Karpas-422 (cell line): ENCODE results near the gene HNRNPA3. TPM values are rescaled to one million over a fixed set of nuclear protein-coding genes. Genes with fewer than 3 reads are reported as not detected.

Experiments used
- DNase-seq: peaks from one replicate; pipeline ENCODE4 v3.0.0-alpha.2; 2015
- H2AFZ ChIP-seq: fragments of 200-600 bp; sonication (generic); 2 replicates; pipeline ENCODE4 v1.6.1; 2014; ENCODE audit warnings: antibody characterized with exemption, low read length, mixed read lengths
- H3K27ac ChIP-seq: fragments of 200-600 bp; sonication (generic); 2 replicates; pipeline ENCODE4 v1.5.1; 2014; ENCODE audit warnings: mild to moderate bottlenecking, low read length, moderate library complexity
- H3K27me3 ChIP-seq: fragments of 200-600 bp; sonication (generic); 2 replicates; pipeline ENCODE4 v1.6.1; 2014; ENCODE audit warnings: low read length, mixed read lengths
- H3K36me3 ChIP-seq: fragments of 200-600 bp; sonication (generic); 2 replicates; pipeline ENCODE4 v1.6.1; 2014; ENCODE audit warnings: low read length, mixed read lengths; ENCODE audit not compliant: insufficient read depth
- H3K4me1 ChIP-seq: fragments of 200-600 bp; sonication (generic); 2 replicates; pipeline ENCODE4 v1.6.1; 2014; ENCODE audit warnings: mild to moderate bottlenecking, low read length, mixed read lengths
- H3K4me2 ChIP-seq: fragments of 200-600 bp; sonication (generic); 2 replicates; pipeline ENCODE4 v1.6.1; 2014; ENCODE audit warnings: low read length, low read depth, mild to moderate bottlenecking; ENCODE audit not compliant: poor library complexity, severe bottlenecking
- H3K4me3 ChIP-seq: fragments of 200-600 bp; sonication (generic); 2 replicates; pipeline ENCODE4 v1.5.1; 2014; ENCODE audit warnings: mild to moderate bottlenecking, antibody characterized with exemption, low read length, mixed read lengths
- H3K79me2 ChIP-seq: fragments of 200-600 bp; sonication (generic); 2 replicates; pipeline ENCODE4 v1.6.1; 2014; ENCODE audit warnings: mild to moderate bottlenecking, low read length, mixed read lengths
- H3K9ac ChIP-seq: fragments of 200-600 bp; sonication (generic); 2 replicates; pipeline ENCODE4 v1.6.0; 2014; ENCODE audit warnings: low read length
- H3K9me2 ChIP-seq: fragments of 200-600 bp; sonication (generic), shearing (Covaris generic); replicated peaks from 2 replicates; pipeline ENCODE4 v1.6.0; 2014; ENCODE audit warnings: mild to moderate bottlenecking, low read length, moderate library complexity; ENCODE audit not compliant: insufficient read depth
- H3K9me3 ChIP-seq: fragments of 300-700, 200-600 bp; sonication (generic); 2 replicates; pipeline ENCODE4 v1.6.1; 2014; ENCODE audit warnings: low read length, mixed read lengths
- H4K20me1 ChIP-seq: fragments of 200-600 bp; sonication (generic); 2 replicates; pipeline ENCODE4 v1.6.1; 2014; ENCODE audit warnings: mild to moderate bottlenecking, antibody characterized with exemption, low read length, low read depth; ENCODE audit not compliant: insufficient read depth
- small RNA-seq: library from RNA; depleted of rRNA; stranded (forward); fragments of <200 nt; gene quantifications from one replicate; pipeline ENCODE3, GENCODE V24; 2014
- total RNA-seq: library from RNA; depleted of rRNA; stranded (reverse); fragments of >200 nt; shearing (Covaris generic); gene quantifications from 2 replicates; pipeline ENCODE4 v1.2.3, GENCODE V29; 2014; ENCODE audit warnings: low replicate concordance; rRNA removed

HNRNPA3 gene
- total RNA-seq, 1 experiment from 2014 or later = 51.7 TPM

- H2AFZ ChIP-seq = no peak overlapping the region
- H3K4me2 ChIP-seq = no peak overlapping the region
- H3K9me2 ChIP-seq = no peaks in the 10 kb centered on the region
- no peak overlapping the region for H3K9ac ChIP-seq
- H3K36me3 ChIP-seq = no peaks in the 10 kb centered on the region
- peaks cover 16% of the 10 kb centered on the region for H3K4me1 ChIP-seq
- no peak for DNase-seq
- H3K27ac ChIP-seq = no peak overlapping the region
- no peaks in the 10 kb centered on the region for H4K20me1 ChIP-seq
- no peaks in the 10 kb centered on the region for H3K27me3 ChIP-seq
- H3K4me3 ChIP-seq = no peak overlapping the region
- no peaks in the 10 kb centered on the region for H3K79me2 ChIP-seq
- no peaks in the 10 kb centered on the region for H3K9me3 ChIP-seq
Measured at GRCh38 chr2:177271981-177272666, 59.5 kb downstream of the HNRNPA3 start.

- Histone ChIP-seq H3K36me3 (no peaks in the 10 kb centered on the region), H3K4me3 (no peak overlapping the region), H3K9ac (no peak overlapping the region), H3K9me2 (no peaks in the 10 kb centered on the region), H3K27me3 (no peaks in the 10 kb centered on the region), H3K9me3 (no peaks in the 10 kb centered on the region), H4K20me1 (no peaks in the 10 kb centered on the region), H3K79me2 (no peaks in the 10 kb centered on the region), H3K27ac (no peak overlapping the region), H2AFZ (no peak overlapping the region), H3K4me1 (peaks cover 16% of the 10 kb centered on the region), H3K4me2 (no peak overlapping the region)
- no peak for DNase-seq
Measured at GRCh38 chr2:177272765-177273164, 60.2 kb downstream of the HNRNPA3 start.

DNA sequence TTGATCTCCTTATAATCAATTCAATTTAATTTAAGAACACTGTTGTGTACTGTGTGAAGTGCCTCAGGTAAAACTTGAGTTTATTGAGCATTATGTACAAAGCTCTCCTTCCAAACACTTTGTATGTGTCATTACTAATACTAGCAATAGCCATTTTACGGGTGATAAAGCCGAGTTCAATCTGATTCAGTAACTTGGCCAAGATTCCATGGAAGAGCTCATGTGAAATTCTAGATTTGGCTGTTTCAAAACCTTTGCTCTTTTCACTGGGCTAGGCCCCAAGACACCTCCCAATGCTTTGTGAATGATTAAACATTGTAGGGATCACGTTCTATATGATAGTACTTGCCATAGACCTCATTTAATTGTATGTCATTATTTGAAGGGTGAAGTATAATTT is 60.8 kb downstream of the HNRNPA3 start:
- no peak overlapping the region for H3K4me3 ChIP-seq
- no peak overlapping the region for H3K9ac ChIP-seq
- H3K9me3 ChIP-seq = no peaks in the 10 kb centered on the region
- H3K36me3 ChIP-seq = no peaks in the 10 kb centered on the region
- no peaks in the 10 kb centered on the region for H4K20me1 ChIP-seq
- no peak overlapping the region for H3K4me2 ChIP-seq
- peak overlapping the region; percentile 34 for H2AFZ ChIP-seq
- H3K79me2 ChIP-seq = no peaks in the 10 kb centered on the region
- H3K4me1 ChIP-seq = peaks cover 16% of the 10 kb centered on the region
- no peaks in the 10 kb centered on the region for H3K9me2 ChIP-seq
- no peaks in the 10 kb centered on the region for H3K27me3 ChIP-seq
- no peak for DNase-seq
- no peak overlapping the region for H3K27ac ChIP-seq

Small RNA genes lying within 50 kb of the gene (small RNA-seq; reads per million reads assigned to genes)
- gene MIR3128 = not detected
- gene RF00019 = not detected

Other genes starting within 250 kb of the HNRNPA3 start
- gene NFE2L2, start 51.9 kb downstream of the HNRNPA3 start, total RNA-seq = 33.1 and 66.7 TPM in 2 replicates
- 54.0 and 148 TPM in 2 replicates for gene AGPS, start 180.0 kb downstream of the HNRNPA3 start, total RNA-seq